SU-DHL-6 (cell line): ENCODE results near the gene TPPP2.
A peak's percentile ranks its signal among the peaks of the same experiment; 100 is the strongest.

Source experiments
- H2AFZ ChIP-seq: fragments of 200-600 bp; sonication (generic); 2 replicates; pipeline ENCODE4 v1.6.1; 2014; ENCODE audit warnings: low read depth, mild to moderate bottlenecking, moderate library complexity, mixed read lengths, antibody characterized with exemption, low read length; ENCODE audit not compliant: severe bottlenecking
- H3F3A ChIP-seq: fragments of 200-600 bp; shearing (Covaris generic); 2 replicates; pipeline ENCODE4 v1.6.0; 2016; ENCODE audit warnings: antibody characterized with exemption, mild to moderate bottlenecking; ENCODE audit not compliant: insufficient read depth
- H3K27ac ChIP-seq: fragments of 200-600 bp; sonication (generic); 2 replicates; pipeline ENCODE4 v1.5.1; 2016; ENCODE audit warnings: low read depth, mild to moderate bottlenecking, low read length, moderate library complexity, mixed read lengths
- H3K27me3 ChIP-seq: fragments of 200-600 bp; sonication (generic), shearing (Covaris generic); 2 replicates; pipeline ENCODE4 v1.6.0; 2014; ENCODE audit warnings: mild to moderate bottlenecking, low read length
- H3K36me3 ChIP-seq: fragments of 200-600 bp; sonication (generic); 2 replicates; pipeline ENCODE4 v1.6.1; 2014; ENCODE audit warnings: mild to moderate bottlenecking, low read length, mixed read lengths
- H3K4me2 ChIP-seq: fragments of 300-600, 200-600 bp; shearing (Covaris generic), sonication (generic); 2 replicates; pipeline ENCODE4 v1.6.0; 2014; ENCODE audit warnings: low read length, low read depth, mild to moderate bottlenecking; ENCODE audit not compliant: poor library complexity, severe bottlenecking
- H3K4me3 ChIP-seq: fragments of 200-600 bp; sonication (generic); 2 replicates; pipeline ENCODE4 v1.5.1; 2014; ENCODE audit warnings: antibody characterized with exemption, low read length, mild to moderate bottlenecking, mixed read lengths; ENCODE audit not compliant: insufficient read depth, poor library complexity, severe bottlenecking
- H3K79me2 ChIP-seq: fragments of 200-600 bp; sonication (generic); 2 replicates; pipeline ENCODE4 v1.6.1; 2014; ENCODE audit warnings: mild to moderate bottlenecking, low read length, moderate library complexity; ENCODE audit not compliant: insufficient read depth
- H3K9ac ChIP-seq: fragments of 200-600 bp; sonication (generic); 2 replicates; pipeline ENCODE4 v1.7.0; 2014; ENCODE audit warnings: mild to moderate bottlenecking, low read length
- H3K9me2 ChIP-seq: fragments of 200-600 bp; sonication (generic); replicated peaks from 2 replicates; pipeline ENCODE4 v1.6.1; 2014; ENCODE audit warnings: low read length; ENCODE audit not compliant: insufficient read depth
- H3K9me3 ChIP-seq: fragments of 200-600 bp; sonication (generic); 2 replicates; pipeline ENCODE4 v1.6.1; 2014; ENCODE audit warnings: low read length, mixed read lengths; ENCODE audit not compliant: insufficient read depth
- H4K20me1 ChIP-seq: fragments of 200-600 bp; sonication (generic); 2 replicates; pipeline ENCODE4 v1.6.1; 2014; ENCODE audit warnings: low read depth, mild to moderate bottlenecking, antibody characterized with exemption, low read length, moderate library complexity, mixed read lengths
- EZH2phosphoT487 ChIP-seq: fragments of 200-600 bp; sonication (generic), shearing (Covaris generic); conservative IDR thresholded peaks from 2 replicates; pipeline ENCODE4 v1.6.1; 2018; ENCODE audit warnings: mild to moderate bottlenecking, antibody characterized with exemption, low read length, moderate library complexity, mixed read lengths
- TF ChIP-seq, protein P1 (sequence below): fragments of 200-600 bp; sonication (generic); IDR thresholded peaks from one replicate; pipeline ENCODE4 v1.5.1; 2017; ENCODE audit warnings: antibody characterized with exemption, mild to moderate bottlenecking, low read length, moderate library complexity; ENCODE audit not compliant: insufficient read depth, poor library complexity, severe bottlenecking

The TPPP2 gene

GRCh38 chr14:20986811-20987210 is 43.2 kb upstream of the TPPP2 start:
- no peak overlapping the region for H3K4me2 ChIP-seq

GRCh38 chr14:20988717-20989470 is 41.1 kb upstream of the TPPP2 start:
- Histone ChIP-seq H3K36me3 (peaks cover 18% of the 10 kb centered on the region), H3K4me2 (peak overlapping the region; percentile 86), H3K4me3 (peak overlapping the region; percentile 45), H3K9me3 (no peaks in the 10 kb centered on the region), H3K9me2 (no peaks in the 10 kb centered on the region), H3F3A (peaks cover 4% of the 10 kb centered on the region; the same call in 1 of the 2 replicates), H3K27me3 (no peaks in the 10 kb centered on the region), H3K27ac (peak overlapping the region; percentile 60), H3K9ac (peak overlapping the region; percentile 24; the same call in 1 of the 2 replicates), H2AFZ (peak overlapping the region; percentile 77), H4K20me1 (no peaks in the 10 kb centered on the region), H3K79me2 (peaks cover 24% of the 10 kb centered on the region)
- no peak for TF ChIP-seq EZH2phosphoT487
- TF ChIP-seq, protein P1, sequence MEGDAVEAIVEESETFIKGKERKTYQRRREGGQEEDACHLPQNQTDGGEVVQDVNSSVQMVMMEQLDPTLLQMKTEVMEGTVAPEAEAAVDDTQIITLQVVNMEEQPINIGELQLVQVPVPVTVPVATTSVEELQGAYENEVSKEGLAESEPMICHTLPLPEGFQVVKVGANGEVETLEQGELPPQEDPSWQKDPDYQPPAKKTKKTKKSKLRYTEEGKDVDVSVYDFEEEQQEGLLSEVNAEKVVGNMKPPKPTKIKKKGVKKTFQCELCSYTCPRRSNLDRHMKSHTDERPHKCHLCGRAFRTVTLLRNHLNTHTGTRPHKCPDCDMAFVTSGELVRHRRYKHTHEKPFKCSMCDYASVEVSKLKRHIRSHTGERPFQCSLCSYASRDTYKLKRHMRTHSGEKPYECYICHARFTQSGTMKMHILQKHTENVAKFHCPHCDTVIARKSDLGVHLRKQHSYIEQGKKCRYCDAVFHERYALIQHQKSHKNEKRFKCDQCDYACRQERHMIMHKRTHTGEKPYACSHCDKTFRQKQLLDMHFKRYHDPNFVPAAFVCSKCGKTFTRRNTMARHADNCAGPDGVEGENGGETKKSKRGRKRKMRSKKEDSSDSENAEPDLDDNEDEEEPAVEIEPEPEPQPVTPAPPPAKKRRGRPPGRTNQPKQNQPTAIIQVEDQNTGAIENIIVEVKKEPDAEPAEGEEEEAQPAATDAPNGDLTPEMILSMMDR: no peak

More at GRCh38 chr14:20986811-20987210, 43.2 kb upstream of the TPPP2 start:
- Histone ChIP-seq H3F3A (peaks cover 4% of the 10 kb centered on the region; the same call in 1 of the 2 replicates), H3K9ac (no peak overlapping the region), H2AFZ (no peak overlapping the region), H3K4me3 (no peak overlapping the region), H3K27ac (no peak overlapping the region), H3K27me3 (no peaks in the 10 kb centered on the region), H4K20me1 (no peaks in the 10 kb centered on the region), H3K36me3 (peaks cover 2% of the 10 kb centered on the region; the same call in 1 of the 2 replicates), H3K9me2 (no peaks in the 10 kb centered on the region), H3K9me3 (no peaks in the 10 kb centered on the region), H3K79me2 (peaks cover 18% of the 10 kb centered on the region)
- TF ChIP-seq, protein P1: no peak
- no peak for TF ChIP-seq EZH2phosphoT487

DNA sequence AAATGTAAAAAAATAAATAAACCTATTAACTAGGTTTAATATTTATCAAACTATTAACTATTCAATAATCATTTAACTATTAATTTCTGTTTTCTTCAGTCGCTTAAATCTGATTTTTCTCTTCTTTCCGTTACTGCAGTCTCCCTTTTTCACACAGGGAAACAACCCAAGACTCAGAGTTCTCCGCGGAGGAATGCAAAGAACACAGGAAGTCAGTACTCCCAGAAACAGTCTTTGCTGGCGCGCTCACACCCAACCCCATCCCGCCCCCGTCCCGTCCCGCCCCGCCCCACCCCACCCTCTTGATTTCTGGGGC is 40.6 kb upstream of the TPPP2 start:
- H3K27ac ChIP-seq: peak overlapping the region; percentile 60
- H2AFZ ChIP-seq: peak overlapping the region; percentile 77

More for the DNA sequence above, 40.6 kb upstream of the TPPP2 start:
- H3K27me3 ChIP-seq: no peaks in the 10 kb centered on the region
- H3K79me2 ChIP-seq: peaks cover 24% of the 10 kb centered on the region
- H3F3A ChIP-seq: peaks cover 4% of the 10 kb centered on the region; the same call in 1 of the 2 replicates
- H3K4me2 ChIP-seq: peak overlapping the region; percentile 86
- no peaks in the 10 kb centered on the region for H4K20me1 ChIP-seq
- H3K9me3 ChIP-seq: no peaks in the 10 kb centered on the region
- H3K36me3 ChIP-seq: peaks cover 21% of the 10 kb centered on the region
- H3K9me2 ChIP-seq: no peaks in the 10 kb centered on the region
- H3K9ac ChIP-seq: peak overlapping the region; percentile 87; the same call in 1 of the 2 replicates
- TF ChIP-seq, protein P1: no peak
- TF ChIP-seq EZH2phosphoT487: no peak
- H3K4me3 ChIP-seq: peak overlapping the region; percentile 45
